ENCODE data around the gene DENND11. TPM values are rescaled to one million over a fixed set of nuclear protein-coding genes. Genes with fewer than 3 reads are reported as not detected.

Gene DENND11
- total and polyA plus RNA-seq, 7 donors: 6.0 to 17.1 (median 14.3) TPM

GRCh38 chr7:141702892-141703291 is 926 bp upstream of the DENND11 start:
- Histone ChIP-seq H3K27me3 (no peaks in the 10 kb centered on the region), H3K36me3 (no peaks in the 10 kb centered on the region), H3K9me3 (no peaks in the 10 kb centered on the region), H3K4me3 (peak overlapping the region; percentile 59 to 99 (median 84)), H3K4me1 (peaks cover 0 to 20% (median 19%) of the 10 kb centered on the region in 4 donors), H3K27ac (peak overlapping the region in 1 of 4 donors; percentile 81)
- no peak for DNase-seq
- WGBS, 2 donors: 27 to 67% methylated on average over 4 of the region's 4 CpGs
- intact Hi-C loops (cut with DNase I): loop anchor here (5.0 kb wide), 1 partner anchor 46 kb away; no protein-coding TSS in a partner anchor
- TF ChIP-seq POLR2AphosphoS5 (IDR thresholded peaks at IDR 0.05) (no peak), CTCF (IDR thresholded peaks at IDR 0.05) (no peak), EP300 (IDR thresholded peaks at IDR 0.05) (no peak), POLR2A (IDR thresholded peaks at IDR 0.05) (no peak)

DNA sequence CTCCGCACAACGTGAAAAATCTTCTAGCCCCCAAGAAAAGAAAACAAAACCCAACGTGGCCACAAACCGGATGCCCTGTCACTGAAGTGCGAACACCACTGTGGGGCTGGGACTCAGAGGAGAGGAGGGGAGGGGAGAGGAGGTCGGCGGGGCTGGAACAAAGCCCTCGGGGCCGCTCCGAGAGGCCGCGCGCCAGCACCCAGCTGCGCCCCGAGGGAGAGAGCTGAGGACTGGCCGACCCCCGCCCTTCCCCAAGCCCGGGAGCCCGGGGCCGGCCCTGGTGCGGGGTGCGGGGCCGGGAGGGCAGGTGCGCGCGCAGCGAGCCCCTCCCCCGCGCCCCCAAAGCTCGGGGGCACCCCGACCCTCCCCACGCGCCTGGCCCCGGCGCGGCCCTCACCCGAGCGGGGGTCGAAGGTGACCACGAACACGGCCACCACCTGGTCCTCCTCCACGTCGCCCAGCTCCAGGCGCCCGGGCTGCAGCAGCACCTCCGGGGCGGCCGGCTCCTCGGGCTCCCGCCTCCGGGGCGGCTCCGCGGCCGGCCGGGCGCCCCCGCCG is 398 bp downstream of the DENND11 start:
- 0 to 1% methylated on average over 59 of the region's 59 CpGs for WGBS, 2 donors
- DNase-seq: peak; percentile 70

GRCh38 chr7:141700848-141701371 is 1.1 kb downstream of the DENND11 start:
- DNase-seq: no peak
- H3K27me3 ChIP-seq: no peaks in the 10 kb centered on the region
- intact Hi-C loops (cut with DNase I): loop anchor here (5.0 kb wide), 1 partner anchor 44 kb away; no protein-coding TSS in a partner anchor
- peak overlapping the region; percentile 66 to 99 (median 84) for H3K4me3 ChIP-seq
- H3K4me1 ChIP-seq: peaks cover 0 to 20% (median 19%) of the 10 kb centered on the region in 4 donors
- WGBS, 2 donors: 4 to 10% methylated on average over 20 of the region's 20 CpGs
- H3K9me3 ChIP-seq: no peaks in the 10 kb centered on the region
- no peaks in the 10 kb centered on the region for H3K36me3 ChIP-seq
- H3K27ac ChIP-seq: peak overlapping the region; percentile 81 to 90 (median 84)
- TF ChIP-seq CTCF (IDR thresholded peaks at IDR 0.05) (no peak), POLR2AphosphoS5 (IDR thresholded peaks at IDR 0.05) (no peak), EP300 (IDR thresholded peaks at IDR 0.05) (no peak), POLR2A (IDR thresholded peaks at IDR 0.05) (no peak)

More for the DNA sequence above, 398 bp downstream of the DENND11 start:
- H3K36me3 ChIP-seq: no peaks in the 10 kb centered on the region
- intact Hi-C loops (cut with DNase I): loop anchor here (5.0 kb wide), 1 partner anchor 44 kb away; no protein-coding TSS in a partner anchor
- peaks cover 0 to 20% (median 19%) of the 10 kb centered on the region in 4 donors for H3K4me1 ChIP-seq
- TF ChIP-seq EP300 (IDR thresholded peaks at IDR 0.05): no peak
- TF ChIP-seq POLR2AphosphoS5 (IDR thresholded peaks at IDR 0.05): peak in 1 of 4 donors; percentile 14
- no peaks in the 10 kb centered on the region for H3K27me3 ChIP-seq
- H3K9me3 ChIP-seq: no peaks in the 10 kb centered on the region
- peak overlapping the region; percentile 66 to 99 (median 84) for H3K4me3 ChIP-seq
- H3K27ac ChIP-seq: peak overlapping the region; percentile 81 to 90 (median 84)

GRCh38 chr7:141700296-141700847 is 1.6 kb downstream of the DENND11 start:
- peak overlapping the region in 2 of 4 donors; percentile 94 to 99 for H3K4me3 ChIP-seq
- TF ChIP-seq POLR2A (IDR thresholded peaks at IDR 0.05) (no peak), CTCF (IDR thresholded peaks at IDR 0.05) (no peak), EP300 (IDR thresholded peaks at IDR 0.05) (no peak), POLR2AphosphoS5 (IDR thresholded peaks at IDR 0.05) (no peak)
- intact Hi-C loops (cut with DNase I): loop anchor here (5.0 kb wide), 1 partner anchor 43 kb away; no protein-coding TSS in a partner anchor
- H3K27me3 ChIP-seq: no peaks in the 10 kb centered on the region
- peaks cover 0 to 22% (median 19%) of the 10 kb centered on the region in 4 donors for H3K4me1 ChIP-seq
- no peaks in the 10 kb centered on the region for H3K36me3 ChIP-seq
- DNase-seq: no peak
- H3K9me3 ChIP-seq: no peaks in the 10 kb centered on the region
- H3K27ac ChIP-seq: peak overlapping the region; percentile 81 to 90 (median 84)
- WGBS, 2 donors: 64 to 75% methylated on average over 5 of the region's 5 CpGs

- peaks cover 0 to 22% (median 19%) of the 10 kb centered on the region in 4 donors for H3K4me1 ChIP-seq
- H3K27me3 ChIP-seq: no peaks in the 10 kb centered on the region
- no peaks in the 10 kb centered on the region for H3K9me3 ChIP-seq
- WGBS, 2 donors: 74 to 82% methylated on average over 3 of the region's 3 CpGs
- TF ChIP-seq POLR2A (IDR thresholded peaks at IDR 0.05): no peak
- no peak for TF ChIP-seq POLR2AphosphoS5 (IDR thresholded peaks at IDR 0.05)
- intact Hi-C loops (cut with DNase I): loop anchor here (2.0 to 5.0 kb wide), 2 partner anchors 39 to 43 kb away; partner anchors contain the start of gene SSBP1
- no peak overlapping the region for H3K27ac ChIP-seq
- H3K36me3 ChIP-seq: no peaks in the 10 kb centered on the region
- H3K4me3 ChIP-seq: no peak overlapping the region
- no peak for DNase-seq
Measured at GRCh38 chr7:141699860-141700259, 2.1 kb downstream of the DENND11 start.
